Measurements from ENCODE around the gene BACH2.

GRCh38 chr6:90136837-90137568, 159.6 kb downstream of the BACH2 start:
- TF ChIP-seq BHLHE40 (IDR thresholded peaks at IDR 0.05; ENCODE audit: low read length) (no peak), TGIF2 (CRISPR knock-in tag; IDR thresholded peaks at IDR 0.05) (no peak), FOXP1 (CRISPR knock-in tag; IDR thresholded peaks at IDR 0.05) (no peak), SMARCC2 (IDR thresholded peaks at IDR 0.05; ENCODE audit: low read depth) (no peak), E2F3 (CRISPR knock-in tag; IDR thresholded peaks at IDR 0.05) (no peak), ZNF644 (tag; IDR thresholded peaks at IDR 0.05; ENCODE audit: low read depth) (no peak), EZH2 (IDR thresholded peaks at IDR 0.05; ENCODE audit: borderline replicate concordance, low read depth, low read length) (no peak), ZBED1 (IDR thresholded peaks at IDR 0.05) (no peak), TAF1 (IDR thresholded peaks at IDR 0.05; ENCODE audit: control insufficient read depth, extremely low read depth, insufficient read depth, low read length, severe bottlenecking) (no peak), CTCF (IDR thresholded peaks at IDR 0.05 in 2 of 3, conservative IDR thresholded peaks at IDR 0.05 in 1 of 3; ENCODE audit: insufficient read depth in 2 of 3, low read depth in 1 of 3, low read length in 3 of 3) (no peak), BRD4 (IDR thresholded peaks at IDR 0.05) (no peak), HNRNPH1 (optimal IDR thresholded peaks at IDR 0.05; ENCODE audit: low read depth, low read length) (no peak)
- TF ChIP-seq, protein P1, sequence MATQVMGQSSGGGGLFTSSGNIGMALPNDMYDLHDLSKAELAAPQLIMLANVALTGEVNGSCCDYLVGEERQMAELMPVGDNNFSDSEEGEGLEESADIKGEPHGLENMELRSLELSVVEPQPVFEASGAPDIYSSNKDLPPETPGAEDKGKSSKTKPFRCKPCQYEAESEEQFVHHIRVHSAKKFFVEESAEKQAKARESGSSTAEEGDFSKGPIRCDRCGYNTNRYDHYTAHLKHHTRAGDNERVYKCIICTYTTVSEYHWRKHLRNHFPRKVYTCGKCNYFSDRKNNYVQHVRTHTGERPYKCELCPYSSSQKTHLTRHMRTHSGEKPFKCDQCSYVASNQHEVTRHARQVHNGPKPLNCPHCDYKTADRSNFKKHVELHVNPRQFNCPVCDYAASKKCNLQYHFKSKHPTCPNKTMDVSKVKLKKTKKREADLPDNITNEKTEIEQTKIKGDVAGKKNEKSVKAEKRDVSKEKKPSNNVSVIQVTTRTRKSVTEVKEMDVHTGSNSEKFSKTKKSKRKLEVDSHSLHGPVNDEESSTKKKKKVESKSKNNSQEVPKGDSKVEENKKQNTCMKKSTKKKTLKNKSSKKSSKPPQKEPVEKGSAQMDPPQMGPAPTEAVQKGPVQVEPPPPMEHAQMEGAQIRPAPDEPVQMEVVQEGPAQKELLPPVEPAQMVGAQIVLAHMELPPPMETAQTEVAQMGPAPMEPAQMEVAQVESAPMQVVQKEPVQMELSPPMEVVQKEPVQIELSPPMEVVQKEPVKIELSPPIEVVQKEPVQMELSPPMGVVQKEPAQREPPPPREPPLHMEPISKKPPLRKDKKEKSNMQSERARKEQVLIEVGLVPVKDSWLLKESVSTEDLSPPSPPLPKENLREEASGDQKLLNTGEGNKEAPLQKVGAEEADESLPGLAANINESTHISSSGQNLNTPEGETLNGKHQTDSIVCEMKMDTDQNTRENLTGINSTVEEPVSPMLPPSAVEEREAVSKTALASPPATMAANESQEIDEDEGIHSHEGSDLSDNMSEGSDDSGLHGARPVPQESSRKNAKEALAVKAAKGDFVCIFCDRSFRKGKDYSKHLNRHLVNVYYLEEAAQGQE (IDR thresholded peaks at IDR 0.05; ENCODE audit: borderline replicate concordance), result no peak
- TF ChIP-seq, protein P1 (CRISPR knock-in tag; IDR thresholded peaks at IDR 0.05; ENCODE audit: low read depth), result no peak

All from K562 (cell line).